Measurements from ENCODE around the gene TRIM43.
"Not testable (repeated sequence)": the region's sequence is repeated elsewhere in the genome, so short reads cannot be mapped to it uniquely, and the experiment has no call there.

The TRIM43 gene

DNA sequence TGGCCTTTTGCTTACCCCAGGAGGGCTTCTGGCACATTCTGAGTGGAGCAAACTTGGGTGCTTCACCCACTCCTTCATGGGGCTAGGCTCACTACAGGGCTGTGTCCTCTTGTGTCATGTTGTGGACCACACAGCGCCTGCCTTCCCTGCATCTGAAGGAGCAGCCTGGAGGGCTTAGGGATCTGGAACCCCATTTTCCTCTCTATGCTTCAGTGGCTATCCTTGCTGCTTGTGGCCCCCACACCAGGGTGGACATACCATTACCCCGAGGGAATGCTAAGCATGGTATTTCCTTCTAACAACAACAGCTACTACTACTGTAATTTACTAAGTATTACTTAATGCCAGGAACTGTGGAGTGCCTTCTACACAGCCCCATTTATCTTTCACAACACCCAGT, 50.6 kb downstream of the TRIM43 start:
- not testable (repeated sequence) for DNase-seq

- not testable (repeated sequence) for DNase-seq
Measured at GRCh38 chr2:95642951-95643350, 51.1 kb downstream of the TRIM43 start.

- not testable (repeated sequence) for DNase-seq
Measured at GRCh38 chr2:95645312-95645711, 53.5 kb downstream of the TRIM43 start.

- DNase-seq = not testable (repeated sequence)
Measured at GRCh38 chr2:95646274-95646994, 54.6 kb downstream of the TRIM43 start.

DNA sequence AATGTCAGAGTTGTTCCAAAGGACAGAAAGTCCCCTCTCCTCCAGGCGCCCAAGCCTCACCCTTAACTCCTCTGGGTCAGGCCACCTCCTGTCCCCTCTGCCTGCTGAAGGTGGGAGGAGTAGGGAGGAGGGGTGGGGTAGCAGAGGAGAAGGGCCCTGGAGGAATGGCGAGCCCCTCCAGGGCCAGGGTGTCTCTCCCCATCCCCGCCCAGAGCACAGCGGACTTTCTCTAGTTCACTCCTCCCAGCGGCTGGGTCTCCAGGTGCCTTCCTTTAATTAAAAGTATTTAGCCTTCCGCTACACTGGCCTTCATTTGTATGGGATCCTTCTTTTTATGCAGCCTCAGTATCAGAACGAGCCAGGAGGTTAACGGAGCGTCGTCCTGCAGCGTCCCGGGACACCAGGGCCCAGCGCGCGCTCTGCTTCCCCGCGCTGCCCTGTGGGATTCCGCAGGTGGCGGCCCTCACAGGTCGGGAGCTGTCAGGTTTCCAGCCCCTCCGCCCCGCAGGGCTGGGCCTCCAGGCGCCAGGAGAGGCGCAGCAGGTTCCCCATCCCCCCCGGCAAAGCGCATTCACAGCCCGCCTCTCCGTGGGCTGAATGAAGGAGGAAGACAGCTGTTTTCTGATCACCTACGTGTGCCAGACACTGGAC, 57.2 kb downstream of the TRIM43 start:
- DNase-seq = not testable (repeated sequence)

All from suppressor macrophage treated with lipopolysaccharide for 4 hours (primary cell).